ENCODE measurements around the gene FCER2. TPM values are rescaled to one million over a fixed set of nuclear protein-coding genes. Genes with fewer than 3 reads are reported as not detected.
A peak's percentile ranks its signal among the peaks of the same experiment; 100 is the strongest.

FCER2 gene
- total and polyA plus RNA-seq, 10 donors: 26.4 to 121 (median 47.9) TPM

- DNase-seq: peak; percentile 69
- 70 to 76% (median 72%) methylated on average over 19 of the region's 19 CpGs for WGBS, 5 donors
- no peak overlapping the region for H3K4me3 ChIP-seq
- intact Hi-C loops (cut with DNase I; ENCODE audit: low total_unique reads): no loop called here
- H3K9me3 ChIP-seq: no peaks in the 10 kb centered on the region
- no peak overlapping the region for H3K27ac ChIP-seq
- peaks cover 0 to 18% (median 0%) of the 10 kb centered on the region in 7 donors for H3K27me3 ChIP-seq (replicated peaks in 1 of 7)
- no peak for TF ChIP-seq POLR2A (IDR thresholded peaks at IDR 0.05)
- TF ChIP-seq POLR2AphosphoS5 (IDR thresholded peaks at IDR 0.05): peak in 2 of 3 donors; percentile 10 to 55
- H3K36me3 ChIP-seq: peaks cover 0 to 53% (median 29%) of the 10 kb centered on the region in 6 donors
- peaks cover 2 to 41% (median 14%) of the 10 kb centered on the region in 6 donors for H3K4me1 ChIP-seq
These were observed 16.1 kb downstream of the FCER2 start for GRCh38 chr19:7685546-7686445.

GRCh38 chr19:7682175-7682855 is 19.6 kb downstream of the FCER2 start:
- intact Hi-C loops (cut with DNase I; ENCODE audit: low total_unique reads): loop anchor here (5.0 kb wide), 2 partner anchors 115 kb away; no protein-coding TSS in a partner anchor
- Histone ChIP-seq H3K27ac (peak overlapping the region in 7 of 8 donors; percentile 91 to 98 (median 97)), H3K36me3 (peaks cover 0 to 44% (median 29%) of the 10 kb centered on the region in 6 donors), H3K4me1 (peaks cover 6 to 64% (median 31%) of the 10 kb centered on the region in 6 donors), H3K4me3 (peak overlapping the region in 6 of 8 donors; percentile 78 to 97 (median 92)), H3K27me3 (replicated peaks in 1 of 7) (peaks cover 0 to 27% (median 8%) of the 10 kb centered on the region in 7 donors), H3K9me3 (no peaks in the 10 kb centered on the region)
- peak; percentile 88 for DNase-seq
- 84 to 94% (median 86%) methylated on average over 53 to 74 of the region's 74 CpGs for WGBS, 5 donors
- no peak for TF ChIP-seq POLR2A (IDR thresholded peaks at IDR 0.05)
- peak in 2 of 3 donors; percentile 23 to 56 for TF ChIP-seq POLR2AphosphoS5 (IDR thresholded peaks at IDR 0.05)

GRCh38 chr19:7681340-7682174 is 20.4 kb downstream of the FCER2 start:
- intact Hi-C loops (cut with DNase I; ENCODE audit: low total_unique reads): loop anchor here (5.0 kb wide), 2 partner anchors 114 to 116 kb away; no protein-coding TSS in a partner anchor
- no peaks in the 10 kb centered on the region for H3K9me3 ChIP-seq
- peak; percentile 94 for DNase-seq
- H3K4me1 ChIP-seq: peaks cover 6 to 72% (median 35%) of the 10 kb centered on the region in 6 donors
- 2 to 9% (median 6%) methylated on average over 40 to 43 of the region's 43 CpGs for WGBS, 5 donors
- H3K4me3 ChIP-seq: peak overlapping the region; percentile 78 to 100 (median 94)
- peaks cover 0 to 34% (median 14%) of the 10 kb centered on the region in 7 donors for H3K27me3 ChIP-seq (replicated peaks in 1 of 7)
- TF ChIP-seq POLR2AphosphoS5 (IDR thresholded peaks at IDR 0.05) (peak in 2 of 3 donors; percentile 37 to 78), CTCF (IDR thresholded peaks at IDR 0.05 in 8 of 11, conservative IDR thresholded peaks at IDR 0.05 in 3 of 11) (peak in 10 of 11 experiments; percentile 40 to 79 (median 65)), POLR2A (IDR thresholded peaks at IDR 0.05) (no peak)
- H3K36me3 ChIP-seq: peaks cover 0 to 44% (median 29%) of the 10 kb centered on the region in 6 donors
- H3K27ac ChIP-seq: peak overlapping the region; percentile 78 to 98 (median 96)

GRCh38 chr19:7680606-7681339 is 21.2 kb downstream of the FCER2 start, which contains the start of gene TRAPPC5:
TSS of gene TRAPPC5 (plus strand) at chr19:7680833. CDS start at chr19:7682254, 1,421 bp downstream.
- H3K27me3 ChIP-seq (replicated peaks in 1 of 7): peaks cover 0 to 42% (median 14%) of the 10 kb centered on the region in 7 donors
- peaks cover 0 to 39% (median 29%) of the 10 kb centered on the region in 6 donors for H3K36me3 ChIP-seq
- intact Hi-C loops (cut with DNase I; ENCODE audit: low total_unique reads): loop anchor here (5.0 kb wide), 2 partner anchors 113 to 117 kb away; no protein-coding TSS in a partner anchor
- H3K4me1 ChIP-seq: peaks cover 6 to 80% (median 42%) of the 10 kb centered on the region in 6 donors
- H3K4me3 ChIP-seq: peak within 1 kb of the TSS; percentile 78 to 100 (median 94)
- no peaks in the 10 kb centered on the region for H3K9me3 ChIP-seq
- 0 to 1% (median 0%) methylated on average over 24 to 79 of the region's 79 CpGs for WGBS, 5 donors
- peak; percentile 98 for DNase-seq
- TF ChIP-seq POLR2A (IDR thresholded peaks at IDR 0.05) (peak in 2 of 3 donors; percentile 47 to 67), POLR2AphosphoS5 (IDR thresholded peaks at IDR 0.05) (peak; percentile 91 to 93 (median 91)), CTCF (IDR thresholded peaks at IDR 0.05 in 8 of 11, conservative IDR thresholded peaks at IDR 0.05 in 3 of 11) (peak; percentile 37 to 100 (median 100))
- H3K27ac ChIP-seq: peak within 1 kb of the TSS; percentile 78 to 98 (median 96)
